ENCODE results near the gene CRLF3. TPM values are rescaled to one million over a fixed set of nuclear protein-coding genes. Genes with fewer than 3 reads are reported as not detected.

The CRLF3 gene
- total and polyA plus RNA-seq, 2 donors (not counting 1 experiment from before 2014, with no cell fraction given) = 31.6 to 83.2 TPM

GRCh38 chr17:30831257-30831656 lies 6.8 kb upstream of the CRLF3 start:
- no peaks in the 10 kb centered on the region for H4K20me1 ChIP-seq (ENCODE audit: control insufficient read depth, insufficient read depth, low read length, poor library complexity, severe bottlenecking)
- Mint-ChIP-seq H3K27ac (peak overlapping the region; percentile 96), H3K4me3 (peak overlapping the region; percentile 96), H3K27me3 (no peaks in the 10 kb centered on the region), H3K4me1 (peaks cover 23% of the 10 kb centered on the region), H3K9me3 (ENCODE audit: insufficient read depth) (no peaks in the 10 kb centered on the region)
- CTCF ChIA-PET = interaction anchor here (0.6 to 1.5 kb wide), 6 partner anchors 8 to 354 kb away, joined by 3 to 6 read pairs (median 3); partner anchors contain the start of gene GOSR1
- H3K27me3 ChIP-seq (replicated peaks in 1 of 4; ENCODE audit: control extremely low read depth in 1 of 4, control insufficient read depth in 3 of 4, insufficient read depth in 4 of 4, low read length in 3 of 4) = no peaks in the 10 kb centered on the region
- TF ChIP-seq EZH2 (IDR thresholded peaks at IDR 0.05; ENCODE audit: borderline replicate concordance, insufficient read depth, low read depth, low read length, poor library complexity, severe bottlenecking) (no peak), CTCF (IDR thresholded peaks at IDR 0.05) (no peak)
- intact Hi-C loops (cut with micrococcal nuclease) = loop anchor here (5.0 kb wide), 1 partner anchor 476 kb away; no protein-coding TSS in a partner anchor
- no peaks in the 10 kb centered on the region for H3K36me3 ChIP-seq (replicated peaks in 1 of 2; ENCODE audit: control extremely low read depth in 1 of 2, control insufficient read depth in 1 of 2, extremely low read depth in 1 of 2, insufficient read depth in 2 of 2, low read length in 1 of 2)
- H3K4me2 ChIP-seq (replicated peaks; ENCODE audit: low read depth, low read length, poor library complexity, severe bottlenecking) = peak overlapping the region; percentile 99
- ATAC-seq (ENCODE audit: low read depth) = peak; percentile 19
- peaks cover 17% of the 10 kb centered on the region for H3K79me2 ChIP-seq (ENCODE audit: control insufficient read depth, insufficient read depth, low read length)
- peak overlapping the region; percentile 73 to 100 (median 78) for H3K4me3 ChIP-seq (ENCODE audit: control extremely low read depth in 1 of 5, extremely low read depth in 1 of 5, insufficient read depth in 1 of 5, low read depth in 2 of 5, low read length in 4 of 5)
- H3K27ac ChIP-seq (ENCODE audit: low read length in 2 of 2) = peak overlapping the region in 1 of 2 donors; percentile 67
- peak overlapping the region; percentile 98 for H3K9ac ChIP-seq (ENCODE audit: low read length)
- peaks cover 14% of the 10 kb centered on the region in 2 donors for H3K4me1 ChIP-seq (ENCODE audit: control insufficient read depth in 2 of 2, insufficient read depth in 2 of 2, low read length in 2 of 2)
- WGBS (ENCODE audit: insufficient coverage) = 24% methylated on average over 5 of the region's 13 CpGs
- DNase-seq = no peak
- peak overlapping the region; percentile 100 for H2AFZ ChIP-seq (ENCODE audit: insufficient read depth, low read depth, low read length, poor library complexity, severe bottlenecking)
- POLR2A ChIA-PET = interaction anchor here (0.6 to 1.4 kb wide), 3 partner anchors 12 to 26 kb away, joined by 3 to 7 read pairs (median 4); no protein-coding TSS in a partner anchor
- H3K9me3 ChIP-seq (ENCODE audit: control extremely low read depth in 1 of 3, control insufficient read depth in 2 of 3, insufficient read depth in 1 of 3, low read length in 2 of 3) = no peaks in the 10 kb centered on the region

- Mint-ChIP-seq H3K4me3 (peak overlapping the region; percentile 19), H3K27me3 (no peaks in the 10 kb centered on the region), H3K27ac (no peak overlapping the region), H3K9me3 (ENCODE audit: insufficient read depth) (no peaks in the 10 kb centered on the region), H3K4me1 (peaks cover 28% of the 10 kb centered on the region)
- TF ChIP-seq CTCF (IDR thresholded peaks at IDR 0.05) = no peak
- H3K4me2 ChIP-seq (replicated peaks; ENCODE audit: low read depth, low read length, poor library complexity, severe bottlenecking) = no peak overlapping the region
- intact Hi-C loops (cut with micrococcal nuclease) = loop anchor here (10.0 kb wide), 1 partner anchor 454 kb away; the partner anchor contains the start of gene CPD
- H3K79me2 ChIP-seq (ENCODE audit: control insufficient read depth, insufficient read depth, low read length) = peaks cover 36% of the 10 kb centered on the region
- DNase-seq (no peak), ATAC-seq (ENCODE audit: low read depth) (no peak)
- no peak overlapping the region for H3K9ac ChIP-seq (ENCODE audit: low read length)
- no peak overlapping the region for H3K27ac ChIP-seq (ENCODE audit: low read length in 2 of 2)
- H3K9me3 ChIP-seq (ENCODE audit: control extremely low read depth in 1 of 3, control insufficient read depth in 2 of 3, insufficient read depth in 1 of 3, low read length in 2 of 3) = no peaks in the 10 kb centered on the region
- no peaks in the 10 kb centered on the region for H3K27me3 ChIP-seq (replicated peaks in 1 of 4; ENCODE audit: control extremely low read depth in 1 of 4, control insufficient read depth in 3 of 4, insufficient read depth in 4 of 4, low read length in 3 of 4)
- no peak overlapping the region for H3K4me3 ChIP-seq (ENCODE audit: control extremely low read depth in 1 of 5, extremely low read depth in 1 of 5, insufficient read depth in 1 of 5, low read depth in 2 of 5, low read length in 4 of 5)
- no peak overlapping the region for H2AFZ ChIP-seq (ENCODE audit: insufficient read depth, low read depth, low read length, poor library complexity, severe bottlenecking)
- ChIA-PET CTCF (interaction anchor here (11.7 kb wide), 1 partner anchor 21 kb away, joined by 207 read pairs; no protein-coding TSS in a partner anchor), POLR2A (no interaction called here)
- WGBS (ENCODE audit: insufficient coverage) = no CpG with 5 or more reads among the region's 5 CpGs
- no peaks in the 10 kb centered on the region for H3K36me3 ChIP-seq (replicated peaks in 1 of 2; ENCODE audit: control extremely low read depth in 1 of 2, control insufficient read depth in 1 of 2, extremely low read depth in 1 of 2, insufficient read depth in 2 of 2, low read length in 1 of 2)
- peaks cover 22 to 26% of the 10 kb centered on the region in 2 donors for H3K4me1 ChIP-seq (ENCODE audit: control insufficient read depth in 2 of 2, insufficient read depth in 2 of 2, low read length in 2 of 2)
- peaks cover 3% of the 10 kb centered on the region for H4K20me1 ChIP-seq (ENCODE audit: control insufficient read depth, insufficient read depth, low read length, poor library complexity, severe bottlenecking)
Observed at GRCh38 chr17:30829022-30829421, 4.5 kb upstream of the CRLF3 start.

All from B cell (primary cell).